ENCODE results near the gene BANP.
"Not testable (repeated sequence)": the region's sequence is repeated elsewhere in the genome, so short reads cannot be mapped to it uniquely, and the experiment has no call there.

The BANP gene

GRCh38 chr16:88023786-88024185, 72.6 kb downstream of the BANP start:
- peaks cover 1% of the 10 kb centered on the region for H3K36me3 Mint-ChIP-seq (ENCODE audit: low read depth)
- no peaks in the 10 kb centered on the region for H3K27me3 Mint-ChIP-seq (ENCODE audit: low read depth)
- no peaks in the 10 kb centered on the region for H3K9me3 Mint-ChIP-seq
- peaks cover 3% of the 10 kb centered on the region for H3K4me1 Mint-ChIP-seq (ENCODE audit: low read depth)
- no peak overlapping the region for H3K4me3 Mint-ChIP-seq
- H3K27ac Mint-ChIP-seq = no peak overlapping the region

- not testable (repeated sequence) for H3K9me3 Mint-ChIP-seq; H3K4me3 Mint-ChIP-seq; H3K27ac Mint-ChIP-seq; H3K36me3 Mint-ChIP-seq (ENCODE audit: low read depth); H3K27me3 Mint-ChIP-seq (ENCODE audit: low read depth); H3K4me1 Mint-ChIP-seq (ENCODE audit: low read depth)
These were observed 73.4 kb downstream of the BANP start for GRCh38 chr16:88024491-88025085.

- H3K4me1 Mint-ChIP-seq (ENCODE audit: low read depth); H3K27ac Mint-ChIP-seq; H3K4me3 Mint-ChIP-seq; H3K9me3 Mint-ChIP-seq; H3K36me3 Mint-ChIP-seq (ENCODE audit: low read depth); H3K27me3 Mint-ChIP-seq (ENCODE audit: low read depth): not testable (repeated sequence)
These were observed 73.9 kb downstream of the BANP start for GRCh38 chr16:88025086-88025492.

GRCh38 chr16:88025828-88026555, 74.8 kb downstream of the BANP start:
- not testable (repeated sequence) for H3K9me3 Mint-ChIP-seq; H3K4me3 Mint-ChIP-seq; H3K4me1 Mint-ChIP-seq (ENCODE audit: low read depth); H3K36me3 Mint-ChIP-seq (ENCODE audit: low read depth); H3K27me3 Mint-ChIP-seq (ENCODE audit: low read depth); H3K27ac Mint-ChIP-seq

DNA sequence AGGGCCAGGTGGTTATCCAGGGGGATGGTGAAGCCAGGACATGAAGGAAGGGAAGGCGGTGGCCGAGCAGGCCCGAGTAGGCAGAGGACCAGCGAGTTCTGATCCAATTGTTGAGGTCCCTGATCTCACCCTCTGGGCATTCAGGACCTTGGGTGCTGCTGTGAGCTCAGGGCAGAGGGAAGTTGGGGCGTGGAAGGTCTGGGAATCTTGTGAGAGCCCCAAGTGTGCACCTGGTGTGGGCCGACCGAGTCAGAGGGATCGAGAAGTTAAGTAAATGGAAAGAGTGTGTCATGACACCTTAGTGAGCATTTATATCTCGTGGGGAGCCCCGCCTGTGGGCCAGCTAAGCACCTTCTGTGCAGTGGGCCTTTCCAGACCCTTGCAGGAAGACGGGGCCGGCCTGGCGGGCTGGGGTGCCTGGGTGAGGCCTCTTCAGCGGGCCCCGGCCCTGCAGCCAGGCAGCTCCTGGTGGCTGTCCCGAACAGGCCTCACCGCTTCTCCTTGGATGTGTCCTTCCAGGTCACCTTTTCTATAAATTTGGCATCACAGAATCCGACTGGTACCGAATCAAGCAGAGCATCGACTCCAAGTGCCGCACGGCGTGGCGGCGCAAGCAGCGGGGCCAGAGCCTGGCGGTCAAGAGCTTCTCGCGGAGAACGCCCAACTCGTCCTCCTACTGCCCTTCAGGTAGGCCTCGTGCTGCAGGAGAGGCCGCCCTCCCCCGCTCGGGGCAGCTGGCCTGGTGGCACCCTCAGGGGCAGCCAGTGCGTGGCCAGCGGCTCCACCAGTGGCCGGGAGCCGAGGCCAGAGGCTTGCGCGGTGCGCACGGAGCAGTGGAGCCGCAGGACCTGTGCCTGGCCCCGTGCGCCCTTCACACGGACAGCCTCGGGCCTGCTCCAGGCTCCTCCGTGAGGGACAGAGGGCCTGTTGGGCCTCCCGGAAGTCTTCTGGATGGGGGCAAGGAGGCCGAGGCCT, 76.0 kb downstream of the BANP start:
- Mint-ChIP-seq H3K36me3 (ENCODE audit: low read depth) (peaks cover 1% of the 10 kb centered on the region), H3K4me1 (ENCODE audit: low read depth) (peaks cover 3% of the 10 kb centered on the region), H3K4me3 (no peak overlapping the region), H3K27me3 (ENCODE audit: low read depth) (no peaks in the 10 kb centered on the region), H3K27ac (no peak overlapping the region), H3K9me3 (no peaks in the 10 kb centered on the region)

DNA sequence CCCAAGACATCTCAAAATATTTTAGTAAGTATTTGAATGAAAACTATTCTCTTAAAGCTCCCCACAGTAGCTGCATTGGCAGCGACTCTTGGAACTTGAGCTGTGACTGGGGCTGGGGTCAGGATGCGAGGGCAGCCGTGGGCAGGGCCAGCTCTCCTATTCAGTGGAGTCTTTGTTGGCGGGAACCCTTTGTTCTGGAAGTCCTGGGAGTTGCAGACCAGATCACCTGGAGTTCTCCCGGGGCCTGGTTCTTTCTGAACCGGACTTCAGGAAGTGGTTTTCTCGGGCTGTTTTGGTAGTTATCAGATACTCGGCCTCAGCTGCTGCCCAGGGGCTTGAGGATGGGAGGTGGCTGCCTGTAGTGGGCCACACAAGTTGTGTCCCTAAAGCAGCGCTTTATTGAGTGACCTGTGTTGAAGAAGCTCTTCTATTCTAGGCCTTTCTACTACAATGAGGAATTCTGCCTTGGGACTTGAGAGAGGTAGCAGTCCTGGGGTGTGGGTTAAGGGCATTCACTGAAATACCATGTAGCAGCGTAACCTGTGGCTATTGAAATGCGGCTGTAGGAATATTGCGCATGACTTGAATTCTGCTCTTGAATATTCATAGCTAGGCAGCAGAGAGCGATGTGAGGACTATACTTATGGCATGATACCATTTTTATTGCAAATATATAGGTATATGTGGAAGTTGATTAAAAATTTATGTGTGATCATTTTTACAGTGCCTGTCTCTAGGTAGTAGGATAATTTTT, 77.1 kb downstream of the BANP start:
- H3K36me3 Mint-ChIP-seq (ENCODE audit: low read depth); H3K4me1 Mint-ChIP-seq (ENCODE audit: low read depth): not testable (repeated sequence)

DNA sequence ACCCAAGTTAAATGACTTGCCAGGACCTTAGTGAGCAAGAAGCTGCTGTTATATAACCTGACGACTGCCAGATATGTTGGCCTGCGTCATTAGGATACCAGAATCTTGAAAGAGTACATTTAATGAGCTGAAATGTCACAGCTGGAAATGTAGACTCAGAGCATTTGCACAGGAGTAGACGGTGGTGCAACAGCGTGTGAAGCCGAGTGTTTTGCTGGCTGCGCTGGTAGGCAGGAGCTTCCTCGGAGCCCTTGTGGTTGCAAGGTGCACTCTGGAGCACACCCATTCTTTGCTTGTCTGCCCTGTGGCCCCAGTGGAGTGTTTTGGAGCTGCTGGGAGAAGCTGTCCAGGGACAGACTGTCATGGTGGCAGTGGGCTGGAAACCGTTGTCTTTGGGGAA, 79.3 kb downstream of the BANP start:
- peaks cover 2% of the 10 kb centered on the region for H3K36me3 Mint-ChIP-seq (ENCODE audit: low read depth)
- H3K4me3 Mint-ChIP-seq = no peak overlapping the region
- H3K27ac Mint-ChIP-seq = no peak overlapping the region
- peaks cover 2% of the 10 kb centered on the region for H3K4me1 Mint-ChIP-seq (ENCODE audit: low read depth)
- no peaks in the 10 kb centered on the region for H3K27me3 Mint-ChIP-seq (ENCODE audit: low read depth)
- no peaks in the 10 kb centered on the region for H3K9me3 Mint-ChIP-seq

More for the DNA sequence above, 77.1 kb downstream of the BANP start:
- H3K27ac Mint-ChIP-seq; H3K27me3 Mint-ChIP-seq (ENCODE audit: low read depth); H3K4me3 Mint-ChIP-seq; H3K9me3 Mint-ChIP-seq: not testable (repeated sequence)

- not testable (repeated sequence) for H3K9me3 Mint-ChIP-seq; H3K4me1 Mint-ChIP-seq (ENCODE audit: low read depth); H3K36me3 Mint-ChIP-seq (ENCODE audit: low read depth); H3K4me3 Mint-ChIP-seq; H3K27ac Mint-ChIP-seq; H3K27me3 Mint-ChIP-seq (ENCODE audit: low read depth)
These were observed 79.7 kb downstream of the BANP start for GRCh38 chr16:88030961-88031360.

GRCh38 chr16:88033003-88033740, 81.9 kb downstream of the BANP start:
- not testable (repeated sequence) for H3K36me3 Mint-ChIP-seq (ENCODE audit: low read depth); H3K4me1 Mint-ChIP-seq (ENCODE audit: low read depth); H3K27ac Mint-ChIP-seq; H3K27me3 Mint-ChIP-seq (ENCODE audit: low read depth); H3K4me3 Mint-ChIP-seq; H3K9me3 Mint-ChIP-seq

- no peak overlapping the region for H3K4me3 Mint-ChIP-seq
- H3K9me3 Mint-ChIP-seq = no peaks in the 10 kb centered on the region
- peaks cover 6% of the 10 kb centered on the region for H3K36me3 Mint-ChIP-seq (ENCODE audit: low read depth)
- no peak overlapping the region for H3K27ac Mint-ChIP-seq
- H3K4me1 Mint-ChIP-seq (ENCODE audit: low read depth) = no peaks in the 10 kb centered on the region
- no peaks in the 10 kb centered on the region for H3K27me3 Mint-ChIP-seq (ENCODE audit: low read depth)
These were observed 83.5 kb downstream of the BANP start for GRCh38 chr16:88034770-88035169.

- H3K36me3 Mint-ChIP-seq (ENCODE audit: low read depth) = peaks cover 6% of the 10 kb centered on the region
These were observed 84.1 kb downstream of the BANP start for GRCh38 chr16:88035292-88035691.

DNA sequence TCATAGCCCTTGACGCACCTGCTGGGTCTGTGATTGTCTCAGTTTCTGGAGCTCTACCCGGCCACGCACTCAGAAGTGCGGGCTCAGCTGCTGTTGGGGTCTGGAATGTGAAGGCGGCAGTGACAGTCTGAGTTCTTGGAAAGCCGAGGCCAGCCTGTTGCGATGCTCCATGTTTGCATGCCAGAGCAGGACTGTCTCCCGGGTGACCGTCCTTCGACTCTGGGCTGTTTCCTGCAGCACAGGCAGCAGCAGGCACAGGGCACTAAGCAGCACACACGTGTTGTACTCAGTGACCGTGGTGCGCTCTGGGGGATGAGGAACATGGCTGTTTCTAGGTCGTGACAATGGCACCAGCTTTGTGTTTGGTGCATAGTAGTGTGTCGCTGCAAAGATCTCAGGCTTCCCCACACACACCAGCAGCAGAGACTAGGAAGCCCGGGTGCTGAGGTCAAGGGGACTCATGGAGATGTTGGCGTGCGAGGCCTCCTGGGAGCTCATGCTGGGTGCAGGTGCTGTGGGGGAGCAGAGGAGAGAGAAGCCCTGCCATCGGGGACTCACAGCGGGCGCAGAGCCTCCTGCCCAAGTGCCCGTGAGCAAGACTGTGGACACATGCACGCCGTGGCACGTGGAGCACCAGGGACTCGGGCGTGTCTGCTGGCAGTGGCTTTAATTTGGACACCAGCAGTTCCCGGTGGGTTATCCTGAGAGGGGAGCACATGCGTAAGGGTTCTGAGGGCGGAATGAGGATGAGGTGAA, 84.8 kb downstream of the BANP start:
- H3K27me3 Mint-ChIP-seq (ENCODE audit: low read depth); H3K9me3 Mint-ChIP-seq; H3K4me1 Mint-ChIP-seq (ENCODE audit: low read depth); H3K36me3 Mint-ChIP-seq (ENCODE audit: low read depth); H3K4me3 Mint-ChIP-seq: not testable (repeated sequence)
- H3K27ac Mint-ChIP-seq = peak overlapping the region; percentile 23

More at GRCh38 chr16:88035292-88035691, 84.1 kb downstream of the BANP start:
- Mint-ChIP-seq H3K4me3 (no peak overlapping the region), H3K27ac (no peak overlapping the region), H3K4me1 (ENCODE audit: low read depth) (no peaks in the 10 kb centered on the region), H3K27me3 (ENCODE audit: low read depth) (no peaks in the 10 kb centered on the region), H3K9me3 (no peaks in the 10 kb centered on the region)

- H3K27ac Mint-ChIP-seq = peak overlapping the region; percentile 23
These were observed 85.4 kb downstream of the BANP start for GRCh38 chr16:88036640-88036996.

More at GRCh38 chr16:88036640-88036996, 85.4 kb downstream of the BANP start:
- not testable (repeated sequence) for H3K36me3 Mint-ChIP-seq (ENCODE audit: low read depth); H3K9me3 Mint-ChIP-seq; H3K27me3 Mint-ChIP-seq (ENCODE audit: low read depth); H3K4me3 Mint-ChIP-seq; H3K4me1 Mint-ChIP-seq (ENCODE audit: low read depth)

All from T-helper 1 cell treated with Interleukin-12 subunit alpha and Interleukin-12 subunit beta and Interleukin-4 antibody, amounts not matched to agents 30 μg/mL and 1 μg/mL, for 36 hours (primary cell).